Stimulated activated CD4-positive, alpha-beta T cell treated with anti-CD3 and anti-CD28 coated beads, Interleukin-15, amount 100 ng/mL, for 1 hour (primary cell): ENCODE measurements around the gene SLC4A7.
"Not testable (repeated sequence)": the region's sequence is repeated elsewhere in the genome, so short reads cannot be mapped to it uniquely, and the experiment has no call there.

Experiments
- DNase-seq, 2 donors: peaks; one replicate each; pipeline ENCODE4 v3.0.0-alpha.2; 2020; ENCODE audit warnings: low read depth in 1 of 2, low spot score in 1 of 2

The SLC4A7 gene

DNA sequence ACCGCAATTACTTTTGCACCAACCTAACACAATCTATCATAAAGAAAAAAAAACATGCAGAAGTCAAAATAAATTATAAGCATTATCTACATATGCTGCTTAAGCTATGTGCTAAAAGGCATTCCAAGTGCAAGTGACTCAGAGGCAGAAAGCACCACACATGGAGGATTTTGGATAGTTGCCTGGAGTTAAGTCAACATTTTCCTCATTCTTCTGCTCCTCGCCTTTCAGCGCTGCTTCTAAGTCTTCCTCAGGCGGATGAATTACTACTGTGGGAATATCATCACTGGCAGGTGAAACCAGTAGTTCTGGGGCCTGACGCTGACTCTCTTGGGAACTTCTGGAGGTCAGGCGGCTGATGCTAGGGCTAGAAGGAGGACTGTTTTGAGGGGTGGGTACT, 53.1 kb downstream of the SLC4A7 start:
- DNase-seq = no peak

DNA sequence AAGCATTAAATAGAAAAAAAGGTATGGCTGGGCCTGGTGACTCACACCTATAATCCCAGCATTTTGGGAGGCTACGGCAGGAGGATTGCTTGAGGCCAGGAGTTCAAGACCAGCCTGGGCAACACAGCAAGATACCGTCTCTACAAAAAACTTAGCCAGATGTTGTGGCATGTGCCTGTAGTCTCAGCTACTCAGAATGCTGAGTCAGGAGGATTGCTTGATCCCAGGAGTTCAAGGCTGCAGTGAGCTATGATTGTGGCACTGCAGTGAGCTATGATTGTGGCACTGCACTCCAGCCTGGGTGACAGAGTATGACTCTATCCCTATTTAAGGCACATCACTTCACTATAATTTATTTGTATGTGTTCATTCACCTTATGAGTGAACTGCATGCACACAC, 54.3 kb downstream of the SLC4A7 start:
- DNase-seq = no peak

- no peak for DNase-seq
These were observed 55.7 kb downstream of the SLC4A7 start for GRCh38 chr3:27428446-27428845.

GRCh38 chr3:27426926-27427325, 57.3 kb downstream of the SLC4A7 start:
- no peak for DNase-seq

GRCh38 chr3:27425896-27426565, 58.2 kb downstream of the SLC4A7 start:
- no peak for DNase-seq

DNA sequence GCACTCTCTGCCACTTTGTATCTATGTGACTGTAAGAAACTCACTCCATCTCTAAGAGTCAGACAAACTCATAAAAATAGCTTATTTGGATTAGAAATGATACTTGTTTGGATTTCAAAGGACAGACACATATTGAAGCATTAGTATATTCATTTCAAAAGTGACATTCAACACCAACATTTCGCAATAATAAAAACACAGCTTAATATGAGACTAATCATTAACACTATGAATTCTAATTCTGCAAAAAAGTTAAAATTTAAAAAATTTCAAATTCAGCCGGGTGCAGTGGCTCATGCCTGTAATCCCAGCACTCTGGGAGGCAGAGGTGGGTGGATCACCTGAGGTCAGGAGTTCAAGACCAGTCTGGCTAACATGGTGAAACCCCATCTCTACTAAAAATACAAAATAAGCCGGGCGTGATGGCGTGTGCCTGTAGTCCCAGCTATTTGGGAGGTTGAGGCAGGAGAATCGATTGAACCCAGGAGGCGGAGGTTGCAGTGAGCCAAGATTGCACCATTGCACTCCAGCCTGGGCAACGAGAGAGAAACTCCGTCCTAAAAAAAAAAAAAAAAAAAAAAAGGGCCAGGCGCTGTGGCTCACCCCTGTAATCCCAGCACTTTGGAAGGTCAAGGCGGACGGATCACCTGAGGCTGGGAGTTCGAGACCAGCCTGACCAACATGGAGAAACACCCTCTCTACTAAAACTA, 59.2 kb downstream of the SLC4A7 start:
- DNase-seq = not testable (repeated sequence)

DNA sequence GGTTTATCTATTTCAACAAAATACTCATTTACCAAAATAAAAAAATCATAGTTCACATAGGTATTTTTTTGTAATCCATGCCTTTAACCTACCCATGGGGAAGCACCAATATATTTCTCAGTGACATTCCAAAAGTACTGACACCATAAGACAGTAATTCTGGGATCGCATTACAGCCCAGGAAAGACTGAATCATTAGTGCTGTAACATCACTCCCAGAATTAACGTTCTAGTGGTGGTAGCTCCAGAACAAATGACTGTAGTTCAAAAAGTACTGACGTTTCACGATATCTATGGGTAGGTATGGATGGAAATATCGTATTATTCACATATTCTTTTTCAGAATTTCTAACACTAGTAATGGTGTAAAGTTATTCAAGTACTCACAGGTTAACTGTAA, 60.7 kb downstream of the SLC4A7 start:
- no peak for DNase-seq

- DNase-seq = no peak
These were observed 61.6 kb downstream of the SLC4A7 start for GRCh38 chr3:27422617-27423016.

DNA sequence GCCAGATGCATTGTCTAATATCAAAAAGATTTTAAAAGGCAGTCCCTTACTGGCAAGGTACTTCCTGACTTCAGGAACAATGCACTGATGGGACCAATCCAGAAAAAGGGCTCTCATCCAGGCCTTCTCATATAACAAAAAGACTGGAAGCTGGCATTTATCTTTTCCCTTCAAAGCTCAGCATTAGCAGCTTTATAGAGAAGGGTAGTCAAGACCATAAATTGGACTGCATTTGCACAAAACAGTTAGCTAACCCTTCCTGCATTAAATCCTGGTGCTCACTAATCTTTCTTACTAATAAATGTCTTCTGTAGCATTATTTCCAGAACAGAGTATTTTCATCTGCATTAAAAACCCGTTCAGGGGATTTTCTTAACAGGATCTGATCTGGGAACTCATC, 69.0 kb downstream of the SLC4A7 start:
- no peak for DNase-seq

GRCh38 chr3:27392950-27393679, 91.1 kb downstream of the SLC4A7 start:
- no peak for DNase-seq

GRCh38 chr3:27392414-27392813, 91.8 kb downstream of the SLC4A7 start:
- not testable (repeated sequence) for DNase-seq

GRCh38 chr3:27391796-27392195, 92.4 kb downstream of the SLC4A7 start:
- no peak for DNase-seq

- DNase-seq = no peak
These were observed 96.6 kb downstream of the SLC4A7 start for GRCh38 chr3:27387625-27388024.

- no peak for DNase-seq
These were observed 98.7 kb downstream of the SLC4A7 start for GRCh38 chr3:27385504-27385903.

GRCh38 chr3:27384191-27384590, 100.0 kb downstream of the SLC4A7 start:
- no peak for DNase-seq

DNA sequence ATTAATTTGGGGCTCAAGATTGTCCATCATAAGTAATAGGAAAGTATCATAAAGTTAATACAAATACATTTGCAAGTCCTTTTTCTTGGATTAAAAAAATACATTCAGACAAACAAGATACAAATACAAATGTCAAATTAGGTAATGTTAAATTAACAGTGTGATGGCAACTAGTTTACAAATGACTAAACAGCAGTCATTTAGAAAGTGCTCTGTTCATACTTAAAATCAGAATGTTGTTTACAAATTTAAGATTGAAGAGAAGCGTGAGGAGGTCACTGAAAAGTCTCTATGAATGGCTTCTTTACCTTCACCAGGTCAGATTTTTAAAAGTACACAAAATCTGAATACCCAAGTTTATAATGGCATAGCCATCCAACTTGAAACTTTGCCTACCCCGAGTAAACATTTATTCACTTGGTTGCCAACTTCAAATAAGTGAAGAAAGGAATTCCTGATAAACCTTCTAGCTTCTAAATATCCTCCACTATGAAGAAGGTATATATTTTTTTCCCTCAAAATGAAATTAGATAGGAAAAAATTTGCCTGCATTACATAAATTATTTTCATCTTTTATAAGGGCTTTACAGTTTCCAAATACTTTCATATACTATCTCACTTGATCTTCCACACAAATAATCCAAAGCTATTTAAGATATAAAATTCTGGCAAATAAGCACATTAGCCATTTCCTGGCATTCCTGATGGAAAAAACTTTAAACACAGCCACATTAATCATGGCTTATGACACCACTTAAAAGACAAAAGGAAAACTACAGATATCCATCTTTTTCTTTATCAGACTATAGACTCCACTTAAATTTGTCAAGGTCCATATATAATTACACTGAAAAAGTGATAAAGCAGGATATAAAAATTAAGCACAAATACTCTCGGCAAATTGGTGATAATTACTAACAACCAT, 103.5 kb downstream of the SLC4A7 start:
- DNase-seq = no peak

DNA sequence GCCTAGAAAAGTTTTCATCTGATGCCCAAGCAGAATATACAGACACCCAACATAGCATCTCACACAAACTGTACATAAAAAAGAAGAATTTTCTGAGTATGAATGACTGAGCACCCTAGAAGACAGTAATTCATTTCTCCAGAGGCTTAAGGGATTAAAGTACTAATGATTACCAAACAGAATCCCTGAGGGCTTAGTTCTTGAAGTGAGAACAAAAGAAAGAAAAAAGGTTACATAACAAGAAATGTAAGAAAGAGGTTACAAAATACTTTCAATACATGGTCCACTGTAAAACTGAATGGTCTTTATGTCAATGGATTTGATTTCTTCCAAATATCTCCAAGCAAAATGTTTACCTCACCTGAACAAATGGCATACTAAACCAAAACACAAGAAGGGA, 105.9 kb downstream of the SLC4A7 start:
- no peak for DNase-seq

DNA sequence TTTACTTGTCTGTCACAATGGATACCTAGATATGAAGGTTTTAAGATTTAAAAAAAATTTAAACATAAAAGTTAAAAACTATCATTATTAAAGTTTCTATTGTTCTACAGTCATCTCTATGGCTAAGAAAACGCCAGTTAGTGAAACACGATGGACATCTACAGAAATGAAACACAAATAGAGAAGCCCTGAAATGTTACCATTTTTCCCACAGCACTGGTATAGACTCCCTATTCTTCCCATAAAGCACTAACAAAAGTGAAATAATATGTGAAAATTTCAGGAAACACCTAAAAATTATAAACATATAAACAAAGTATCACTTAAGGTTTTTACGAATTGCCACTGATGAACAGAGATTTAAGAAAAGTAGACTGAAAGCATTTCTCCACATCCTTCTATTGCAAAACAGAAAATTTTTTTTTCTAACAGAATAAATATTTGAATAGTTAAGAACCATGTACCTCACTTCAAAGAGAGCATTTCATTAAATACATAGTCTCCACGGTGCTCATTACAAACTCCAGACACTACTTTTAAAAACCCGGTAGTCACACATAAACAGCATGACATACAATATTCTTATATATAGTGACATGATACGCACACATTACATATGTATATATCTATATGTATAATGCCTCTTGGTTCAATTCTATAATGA, 107.9 kb downstream of the SLC4A7 start:
- no peak for DNase-seq

DNA sequence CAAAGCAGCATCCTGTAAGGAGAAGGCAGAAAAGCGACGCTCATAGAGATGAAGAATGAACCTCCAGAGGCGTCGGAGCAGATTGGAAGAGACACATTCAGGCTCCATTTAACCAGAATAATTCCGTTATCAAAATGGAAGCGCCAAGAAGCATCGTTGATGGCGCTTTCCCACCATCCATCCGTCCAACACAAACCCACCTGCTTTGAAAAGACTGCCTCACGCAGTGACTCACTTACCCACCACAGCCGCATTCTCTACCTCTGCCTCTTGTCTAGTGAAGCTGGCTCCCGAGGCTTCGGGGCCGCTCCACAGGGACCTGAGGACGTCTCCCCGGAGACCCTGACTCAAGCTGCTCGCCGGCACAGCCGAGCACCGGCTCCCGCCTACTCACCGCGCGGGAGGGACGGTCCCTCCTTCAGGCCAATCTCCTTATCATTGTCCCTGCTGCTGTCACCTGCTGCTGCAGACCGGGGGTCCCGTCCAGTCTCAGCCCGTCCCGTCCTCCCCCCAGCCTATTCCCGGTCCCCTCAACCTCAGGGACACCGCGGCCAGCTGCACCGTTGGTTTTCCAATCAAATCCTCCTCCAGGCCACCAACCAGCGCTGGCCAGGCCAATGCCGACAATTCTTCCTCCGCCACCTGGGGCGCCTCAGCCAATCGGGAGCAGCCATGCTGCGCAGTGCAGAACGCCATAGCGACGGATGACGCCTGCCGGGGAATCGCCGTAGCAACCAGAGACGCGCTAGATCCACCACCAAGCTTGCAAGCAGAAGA, 115.2 kb downstream of the SLC4A7 start, which contains the start of gene NEK10:
Gene NEK10, minus strand, starts transcription at position 553 of the 777 bp plus-strand sequence. CDS start 16,501 bp downstream, outside the sequence.
- DNase-seq = peak; percentile 76 to 88
